ENCODE data around the gene RBM33.

The RBM33 gene

DNA sequence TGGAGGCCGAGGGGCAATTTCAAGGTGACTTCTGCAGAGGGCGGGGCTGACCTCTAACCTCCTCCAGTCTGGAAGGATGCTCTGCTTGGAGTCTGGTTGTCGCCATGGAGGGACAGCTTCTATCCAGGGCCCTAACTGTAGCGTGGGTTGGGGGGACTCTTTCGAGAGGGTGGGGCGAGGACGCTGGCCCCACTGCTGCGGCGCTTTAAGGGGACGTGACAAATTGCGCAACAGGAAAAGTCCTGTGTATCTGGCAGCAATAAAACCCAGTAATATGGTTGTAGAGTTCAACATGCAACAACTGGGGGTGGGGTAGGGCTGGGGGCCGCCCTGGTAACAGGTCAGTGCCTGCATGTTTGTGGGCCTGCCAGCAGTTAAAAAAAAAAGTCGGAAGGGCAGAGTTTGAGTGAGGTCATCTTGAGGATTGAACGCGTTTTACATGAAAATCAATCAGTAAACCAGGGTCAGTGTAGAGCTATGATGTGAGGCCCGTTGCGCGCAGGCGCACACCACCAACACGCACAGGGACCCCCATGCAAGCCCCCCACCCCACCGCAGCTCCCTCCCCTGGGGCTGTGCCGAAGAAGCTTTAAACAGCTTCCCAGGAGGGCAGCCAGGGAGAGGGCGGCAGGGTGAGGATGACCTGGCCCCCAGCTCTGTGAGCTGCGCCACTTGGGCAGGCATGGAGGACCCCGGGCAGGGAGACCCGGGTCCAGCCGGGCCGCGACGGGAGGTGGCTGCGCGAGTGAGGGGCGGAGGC lies 163.5 kb downstream of the RBM33 start:
- ChIA-PET CTCF (interaction anchor here (1.0 kb wide), 1 partner anchor 8 kb away, joined by 3 read pairs; no protein-coding TSS in a partner anchor), POLR2A (no interaction called here)
- TF ChIP-seq CTCF (IDR thresholded peaks at IDR 0.05; ENCODE audit: control extremely low read depth, extremely low read depth, low read depth, missing control alignments), result no peak
- DNase-seq (ENCODE audit: extremely low spot score), result no peak

GRCh38 chr7:155808549-155809331 lies 164.3 kb downstream of the RBM33 start:
- TF ChIP-seq CTCF (IDR thresholded peaks at IDR 0.05; ENCODE audit: control extremely low read depth, extremely low read depth, low read depth, missing control alignments), result no peak
- CTCF ChIA-PET, result interaction anchor here (1.0 kb wide), 1 partner anchor 9 kb away, joined by 3 read pairs; no protein-coding TSS in a partner anchor
- DNase-seq (ENCODE audit: extremely low spot score), result no peak
- POLR2A ChIA-PET, result no interaction called here

- CTCF ChIA-PET, result no interaction called here
- POLR2A ChIA-PET, result no interaction called here
- DNase-seq (ENCODE audit: extremely low spot score), result no peak
- TF ChIP-seq CTCF (IDR thresholded peaks at IDR 0.05; ENCODE audit: control extremely low read depth, extremely low read depth, low read depth, missing control alignments), result no peak
These were observed 165.0 kb downstream of the RBM33 start for GRCh38 chr7:155809332-155809946.

DNA sequence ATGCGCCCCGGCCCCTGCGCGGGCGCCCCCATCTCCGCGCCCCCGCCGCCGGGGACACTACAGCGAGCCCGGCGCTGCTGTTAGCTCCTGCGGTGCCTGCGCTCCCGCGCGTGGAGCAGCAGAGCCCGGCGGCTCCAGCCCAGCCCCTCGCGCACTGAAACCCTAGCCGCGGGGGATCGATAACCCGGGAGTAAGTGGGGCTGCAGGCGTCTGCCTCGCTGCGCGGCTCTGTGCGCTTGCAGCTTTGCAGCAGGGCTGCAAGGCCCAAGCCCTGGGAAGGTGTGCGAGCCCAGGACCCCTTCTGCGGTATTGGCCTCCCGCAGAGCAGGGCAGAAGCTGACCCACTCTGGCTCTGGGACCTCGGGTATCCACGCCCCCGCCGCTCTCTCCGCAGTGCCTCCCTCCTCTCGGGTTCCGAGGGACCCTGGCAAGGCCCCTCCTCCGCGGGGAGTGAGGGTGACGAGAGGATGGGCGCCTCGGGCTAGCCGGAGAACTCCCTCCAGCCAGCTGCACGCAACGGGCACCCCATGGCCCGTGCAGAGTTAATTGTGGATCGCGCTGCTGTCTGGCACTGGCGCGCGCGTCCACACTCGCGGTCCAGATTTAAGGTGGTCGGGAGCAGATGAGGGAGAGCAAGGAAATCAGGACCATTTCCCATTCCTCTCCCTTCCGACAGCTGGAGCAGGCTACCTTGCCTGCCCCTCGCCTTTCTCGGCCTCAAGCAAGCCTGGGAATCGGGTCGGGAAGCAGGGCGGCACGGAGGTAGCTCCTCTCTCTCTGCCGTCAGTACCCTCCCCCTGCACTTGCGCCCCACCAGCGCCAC lies 165.7 kb downstream of the RBM33 start:
- no peak for DNase-seq (ENCODE audit: extremely low spot score)
- POLR2A ChIA-PET, result no interaction called here
- TF ChIP-seq CTCF (IDR thresholded peaks at IDR 0.05; ENCODE audit: control extremely low read depth, extremely low read depth, low read depth, missing control alignments), result no peak
- CTCF ChIA-PET, result no interaction called here

DNA sequence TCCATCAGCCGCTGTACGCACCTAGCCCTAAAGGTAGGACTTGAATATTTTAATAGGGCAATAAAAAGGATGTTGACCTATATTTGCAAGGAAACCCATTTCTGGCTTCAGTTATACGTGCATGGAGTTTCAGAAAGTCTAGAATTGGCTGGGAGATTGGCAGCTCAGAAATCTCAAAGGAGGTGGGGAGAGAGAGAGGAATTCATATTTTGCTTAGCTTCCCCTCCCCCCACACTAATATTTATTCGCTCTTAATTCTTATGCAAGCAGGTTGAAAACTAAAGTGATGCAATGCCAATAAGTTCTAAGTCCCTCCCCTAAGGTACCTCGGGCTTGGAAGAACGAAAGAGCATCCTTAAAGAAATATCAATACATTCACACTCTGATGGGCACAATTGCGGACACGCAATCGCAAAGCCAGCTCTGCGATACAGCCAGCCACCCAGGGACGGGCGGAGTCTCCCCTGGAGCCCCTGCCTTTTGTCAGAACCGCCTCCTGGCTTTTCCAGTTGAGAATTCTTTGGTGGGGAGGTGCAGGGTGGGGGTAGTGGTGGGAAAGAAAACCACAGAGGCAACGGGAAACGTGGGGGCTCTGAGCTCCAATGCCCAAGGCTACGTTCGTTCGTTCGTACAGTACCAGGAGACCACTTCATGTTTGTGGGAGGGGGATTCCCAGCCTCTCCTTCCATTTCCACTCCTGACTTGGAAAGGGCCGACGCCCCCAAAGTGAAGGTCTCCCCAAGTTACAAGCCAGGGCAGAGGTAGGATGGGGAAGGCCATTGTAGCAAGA lies 166.5 kb downstream of the RBM33 start:
- CTCF ChIA-PET, result no interaction called here
- POLR2A ChIA-PET, result no interaction called here
- DNase-seq (ENCODE audit: extremely low spot score), result no peak
- TF ChIP-seq CTCF (IDR thresholded peaks at IDR 0.05; ENCODE audit: control extremely low read depth, extremely low read depth, low read depth, missing control alignments), result no peak

All from GM10248 (cell line).